ENCODE data around the gene ANGPTL2. TPM values are rescaled to one million over a fixed set of nuclear protein-coding genes. Genes with fewer than 3 reads are reported as not detected.

Gene ANGPTL2
- total and polyA plus RNA-seq, 9 of the 15 experiments (the other 6 are each of a cell fraction or from before 2014, with no cell fraction given) = not detected

GRCh38 chr9:127128341-127129072 lies 6.1 kb upstream of the ANGPTL2 start:
- CTCF ChIA-PET (ENCODE audit: low intra/inter-chr PET ratio) = no interaction called here
- in situ Hi-C loops (cut with MboI) = no loop called here

GRCh38 chr9:127126971-127127370 lies 4.5 kb upstream of the ANGPTL2 start:
- Histone ChIP-seq H3K4me3 (no peak overlapping the region), H3K27me3 (ENCODE audit: control insufficient read depth in 2 of 2, insufficient read depth in 2 of 2, low read length in 2 of 2) (peaks cover 29 to 48% of the 10 kb centered on the region in 2 experiments; a peak in 4 of 5 replicates), H3K79me2 (ENCODE audit: control insufficient read depth, insufficient read depth, low read length) (no peaks in the 10 kb centered on the region), H3K9me1 (ENCODE audit: control insufficient read depth, insufficient read depth, low read length) (no peaks in the 10 kb centered on the region), H3K36me3 (ENCODE audit: control insufficient read depth, insufficient read depth, low read length) (no peaks in the 10 kb centered on the region), H3K4me2 (ENCODE audit: insufficient read depth, low read length) (no peak overlapping the region), H3K4me1 (replicated peaks in 1 of 2; ENCODE audit: control insufficient read depth in 2 of 2, insufficient read depth in 2 of 2, low read length in 2 of 2) (peaks cover 15 to 21% of the 10 kb centered on the region in 2 experiments), H2AFZ (ENCODE audit: low read depth, low read length) (no peak overlapping the region), H3K27ac (ENCODE audit: extremely low read depth, low read depth, low read length) (no peak overlapping the region), H4K20me1 (replicated peaks; ENCODE audit: control insufficient read depth, insufficient read depth, low read length) (peaks cover 8% of the 10 kb centered on the region), H3K9ac (ENCODE audit: insufficient read depth in 1 of 2, low read depth in 2 of 2, low read length in 2 of 2) (no peak overlapping the region), H3K9me3 (replicated peaks; ENCODE audit: control insufficient read depth, insufficient read depth, low read depth, low read length) (no peaks in the 10 kb centered on the region)
- no peak for FAIRE-seq
- ChIA-PET POLR2A (interaction anchor here (1.2 kb wide), 1 partner anchor 14 kb away, joined by 5 read pairs; no protein-coding TSS in a partner anchor), CTCF (ENCODE audit: low intra/inter-chr PET ratio) (no interaction called here)
- 10% methylated on average over 1 of the region's 1 CpG for WGBS (ENCODE audit: insufficient coverage, low coverage, missing lambda C conversion rate)
- DNase-seq (ENCODE audit: extremely low read depth in 1 of 4, low spot score in 3 of 4) = no peak
- ATAC-seq = no peak
- TF ChIP-seq STAG1 (CRISPR knock-in tag; IDR thresholded peaks at IDR 0.05; ENCODE audit: borderline replicate concordance) = no peak
- no peak for TF ChIP-seq ZNF639 (CRISPR knock-in tag; conservative IDR thresholded peaks at IDR 0.05 in 1 of 2, IDR thresholded peaks at IDR 0.05 in 1 of 2)
- TF ChIP-seq MECOM (CRISPR knock-in tag; IDR thresholded peaks at IDR 0.05) = no peak
- intact Hi-C loops (cut with micrococcal nuclease) = no loop called here
- no TSS peak for BruUV-seq (replicated peaks)
- in situ Hi-C loops (cut with MboI) = no loop called here

More at GRCh38 chr9:127128341-127129072, 6.1 kb upstream of the ANGPTL2 start:
- no peak for TF ChIP-seq STAT5A (IDR thresholded peaks at IDR 0.05; ENCODE audit: borderline replicate concordance, low read length)
- TF ChIP-seq FOSL1 (tag; conservative IDR thresholded peaks at IDR 0.05) = peak; percentile 59
- Histone ChIP-seq H3K4me2 (ENCODE audit: insufficient read depth, low read length) (no peak overlapping the region), H2AFZ (ENCODE audit: low read depth, low read length) (no peak overlapping the region), H3K27ac (ENCODE audit: extremely low read depth, low read depth, low read length) (no peak overlapping the region), H3K27me3 (ENCODE audit: control insufficient read depth in 2 of 2, insufficient read depth in 2 of 2, low read length in 2 of 2) (peaks cover 15 to 42% of the 10 kb centered on the region in 2 experiments; a peak in 4 of 5 replicates), H3K4me3 (no peak overlapping the region), H3K4me1 (replicated peaks in 1 of 2; ENCODE audit: control insufficient read depth in 2 of 2, insufficient read depth in 2 of 2, low read length in 2 of 2) (peaks cover 9 to 21% of the 10 kb centered on the region in 2 experiments), H3K79me2 (ENCODE audit: control insufficient read depth, insufficient read depth, low read length) (no peaks in the 10 kb centered on the region), H4K20me1 (replicated peaks; ENCODE audit: control insufficient read depth, insufficient read depth, low read length) (peaks cover 4% of the 10 kb centered on the region; the same call in 1 of the 2 replicates), H3K36me3 (ENCODE audit: control insufficient read depth, insufficient read depth, low read length) (no peaks in the 10 kb centered on the region), H3K9ac (ENCODE audit: insufficient read depth in 1 of 2, low read depth in 2 of 2, low read length in 2 of 2) (no peak overlapping the region), H3K9me1 (ENCODE audit: control insufficient read depth, insufficient read depth, low read length) (no peaks in the 10 kb centered on the region), H3K9me3 (replicated peaks; ENCODE audit: control insufficient read depth, insufficient read depth, low read depth, low read length) (no peaks in the 10 kb centered on the region)
- DNase-seq (ENCODE audit: extremely low read depth in 1 of 4, low spot score in 3 of 4) = no peak
- FAIRE-seq = no peak
- POLR2A ChIA-PET = interaction anchor here (0.6 to 1.2 kb wide), 6 partner anchors 10 to 73 kb away, joined by 3 to 5 read pairs (median 4); no protein-coding TSS in a partner anchor
- intact Hi-C loops (cut with micrococcal nuclease) = loop anchor here (2.0 kb wide), 1 partner anchor 64 kb away; no protein-coding TSS in a partner anchor
- no peak for ATAC-seq
- WGBS (ENCODE audit: insufficient coverage, low coverage, missing lambda C conversion rate) = 14% methylated on average over 9 of the region's 9 CpGs
- BruUV-seq (replicated peaks) = no TSS peak

All from K562 (cell line).